Esophagus squamous epithelium (tissue), 4 donors: ENCODE data around the gene NLRP8.

Source experiments
- POLR2A ChIP-seq, 4 donors: fragments of 450-650 bp; IDR thresholded peaks; one replicate each; pipeline ENCODE4 v1.6.1; 2017; ENCODE audit warnings: antibody characterized with exemption in 4 of 4, mild to moderate bottlenecking in 4 of 4, moderate library complexity in 3 of 4
- TF ChIP-seq, protein P1 (sequence below), 6 experiments: fragments of 450-650 bp in 4 of 6; fragments of 200-600 bp in 2 of 6; sonication (generic) in 2 of 6; IDR thresholded peaks; one replicate each; pipeline ENCODE4 v1.5.1; 2016 to 2019; ENCODE audit warnings: antibody characterized with exemption in 6 of 6, mild to moderate bottlenecking in 4 of 6, moderate library complexity in 4 of 6

DNA sequence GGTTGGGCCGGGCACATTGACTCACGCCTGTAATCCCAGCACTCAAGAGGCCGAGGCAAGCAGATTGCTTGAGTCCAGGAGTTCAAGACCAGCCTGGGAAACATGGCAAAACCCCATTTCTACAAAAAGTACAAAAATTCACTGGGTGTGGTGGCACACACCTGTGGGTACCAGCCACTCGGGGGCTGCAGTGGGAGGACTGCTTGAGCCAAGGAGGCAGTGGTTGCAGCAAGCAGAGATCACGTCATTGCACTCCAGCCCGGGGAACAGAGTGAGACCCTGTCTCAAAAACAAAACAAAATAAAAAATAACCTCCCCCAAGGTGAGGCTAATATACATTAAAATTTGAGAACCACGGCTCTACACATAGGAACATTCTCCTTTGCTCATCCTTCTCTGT, 40.3 kb upstream of the NLRP8 start:
- TF ChIP-seq, protein P1, sequence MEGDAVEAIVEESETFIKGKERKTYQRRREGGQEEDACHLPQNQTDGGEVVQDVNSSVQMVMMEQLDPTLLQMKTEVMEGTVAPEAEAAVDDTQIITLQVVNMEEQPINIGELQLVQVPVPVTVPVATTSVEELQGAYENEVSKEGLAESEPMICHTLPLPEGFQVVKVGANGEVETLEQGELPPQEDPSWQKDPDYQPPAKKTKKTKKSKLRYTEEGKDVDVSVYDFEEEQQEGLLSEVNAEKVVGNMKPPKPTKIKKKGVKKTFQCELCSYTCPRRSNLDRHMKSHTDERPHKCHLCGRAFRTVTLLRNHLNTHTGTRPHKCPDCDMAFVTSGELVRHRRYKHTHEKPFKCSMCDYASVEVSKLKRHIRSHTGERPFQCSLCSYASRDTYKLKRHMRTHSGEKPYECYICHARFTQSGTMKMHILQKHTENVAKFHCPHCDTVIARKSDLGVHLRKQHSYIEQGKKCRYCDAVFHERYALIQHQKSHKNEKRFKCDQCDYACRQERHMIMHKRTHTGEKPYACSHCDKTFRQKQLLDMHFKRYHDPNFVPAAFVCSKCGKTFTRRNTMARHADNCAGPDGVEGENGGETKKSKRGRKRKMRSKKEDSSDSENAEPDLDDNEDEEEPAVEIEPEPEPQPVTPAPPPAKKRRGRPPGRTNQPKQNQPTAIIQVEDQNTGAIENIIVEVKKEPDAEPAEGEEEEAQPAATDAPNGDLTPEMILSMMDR (IDR thresholded peaks at IDR 0.05): no peak
- TF ChIP-seq POLR2A (IDR thresholded peaks at IDR 0.05): no peak
